Cerebellar cortex (tissue), 1 donor: ENCODE results near the gene CALM3.

ENCODE experiments used
- DNase-seq: peaks from one replicate; pipeline ENCODE4 v3.0.0-alpha.2; 2015; ENCODE audit warnings: low spot score

CALM3 gene

DNA sequence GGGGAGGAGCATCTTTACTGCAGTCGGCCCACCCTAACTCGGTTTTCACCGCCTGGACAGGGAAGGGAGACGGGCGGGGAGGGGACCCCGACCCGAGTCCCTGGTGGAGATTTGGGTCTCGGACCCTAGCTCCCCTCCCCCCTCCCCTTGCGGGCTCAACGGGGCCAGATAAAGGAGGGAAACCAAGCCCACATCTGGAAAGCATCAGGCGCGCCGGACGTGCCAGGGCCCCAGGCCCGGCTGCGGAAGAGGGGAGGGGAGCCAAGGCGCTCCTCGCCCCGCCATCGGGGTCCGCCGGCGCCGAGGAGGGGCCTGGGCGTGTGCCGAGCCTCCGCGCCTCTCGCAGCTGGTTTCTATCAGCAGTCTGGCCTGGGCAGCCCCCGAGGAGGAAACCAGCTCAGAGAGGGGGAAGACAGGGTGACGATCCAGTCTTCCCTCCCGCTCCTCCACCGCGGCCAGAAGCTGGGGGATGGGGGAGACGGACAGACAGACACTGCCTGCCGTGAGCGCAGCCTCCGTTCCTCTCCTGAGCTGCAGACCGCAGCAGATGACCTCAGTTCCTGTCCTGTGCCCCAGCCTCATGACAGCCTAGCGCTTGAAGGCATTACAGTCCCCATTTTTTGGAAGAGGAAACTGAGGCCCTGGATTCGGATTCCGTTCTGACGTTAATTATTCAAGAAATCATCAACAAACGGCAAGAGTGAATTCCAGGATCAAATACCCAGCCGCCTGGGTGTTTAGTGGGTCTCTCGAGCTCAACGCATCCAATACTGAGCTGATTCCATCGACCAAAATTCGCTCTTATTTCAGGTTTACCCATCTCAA is 38.4 kb downstream of the CALM3 start:
- DNase-seq = no peak

DNA sequence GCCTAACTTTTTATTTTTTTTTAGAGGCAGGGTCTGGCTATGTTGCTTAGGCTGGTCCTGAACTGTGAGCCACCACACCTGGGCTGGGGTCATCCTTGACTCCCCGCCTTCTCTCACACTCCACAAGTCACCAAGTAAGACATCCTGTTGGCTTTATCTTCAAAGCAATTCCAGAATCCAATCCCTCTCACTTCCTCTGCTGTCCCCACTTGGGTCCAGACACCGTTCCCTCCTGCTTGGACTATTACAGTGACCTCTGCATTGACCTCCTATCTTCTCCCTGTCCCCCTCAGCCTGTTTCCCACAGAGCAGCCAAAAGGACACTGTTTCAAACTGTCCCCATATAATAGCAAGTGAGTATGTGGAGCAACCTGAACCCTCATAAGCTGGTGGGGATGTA is 39.5 kb downstream of the CALM3 start:
- no peak for DNase-seq

DNA sequence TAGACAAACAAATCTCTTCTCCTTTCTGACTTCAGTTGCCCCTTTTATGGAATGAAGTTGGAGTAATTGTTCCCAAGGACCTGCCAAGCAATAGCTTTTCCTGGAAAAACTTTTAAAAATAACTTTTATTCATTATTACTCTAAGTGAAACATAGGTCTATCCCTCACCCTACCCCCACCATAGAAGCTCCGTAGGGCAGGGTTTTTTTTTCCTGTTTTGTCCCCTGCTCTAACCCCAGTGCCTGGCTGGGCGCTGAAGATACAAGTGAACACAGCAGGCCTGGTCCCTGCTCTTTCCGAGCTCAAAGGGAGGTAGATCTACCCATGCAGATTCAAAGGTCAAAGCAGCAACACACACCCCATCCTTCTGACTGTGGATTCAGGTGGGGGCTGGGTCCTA is 43.6 kb downstream of the CALM3 start:
- no peak for DNase-seq

- DNase-seq = no peak
These were observed 45.3 kb downstream of the CALM3 start for GRCh38 chr19:46646402-46646801.

DNA sequence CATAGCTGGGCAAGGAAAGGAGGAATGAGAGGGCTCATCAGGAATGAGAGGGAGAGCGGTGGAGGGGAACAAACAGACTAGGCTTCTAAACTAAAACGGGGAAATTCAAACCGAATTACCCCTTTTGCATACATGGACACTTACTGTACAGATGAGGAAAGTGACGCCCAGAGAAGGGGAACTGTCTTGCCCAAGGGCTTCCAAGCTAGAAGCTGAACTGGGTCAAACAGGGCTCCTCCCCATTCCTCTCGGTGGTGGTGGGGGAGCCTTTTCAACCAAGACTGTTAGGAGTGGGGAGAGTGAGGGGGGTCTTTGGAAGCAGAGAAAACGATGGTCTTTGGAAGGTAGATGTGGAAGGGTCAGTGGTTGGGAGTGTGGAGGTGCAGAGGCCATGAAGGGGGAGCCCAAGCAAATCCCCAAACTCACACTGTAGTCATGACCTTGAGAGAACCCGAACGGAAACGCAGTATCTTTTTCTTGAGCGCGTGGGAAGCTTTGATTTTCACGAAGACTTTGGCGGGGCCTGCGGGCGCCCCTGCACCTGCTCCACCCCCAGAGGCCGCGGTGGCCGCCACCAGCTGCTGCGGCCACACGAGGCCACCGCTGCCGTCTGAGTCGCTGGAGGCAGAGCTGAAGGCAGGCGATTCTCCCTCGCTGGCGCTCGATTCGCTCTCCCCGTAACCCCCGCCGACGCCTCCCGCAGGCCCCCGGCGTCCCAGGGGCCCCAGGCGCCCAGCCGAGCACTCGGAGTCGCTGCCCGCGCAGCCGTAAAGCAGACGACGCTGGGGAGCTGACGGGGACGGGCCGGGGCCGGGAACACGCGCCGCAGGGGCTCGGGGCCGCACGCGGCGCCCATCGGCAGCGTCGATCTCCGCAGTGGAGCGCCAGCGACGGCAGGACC is 47.2 kb downstream of the CALM3 start:
- DNase-seq = no peak

GRCh38 chr19:46648961-46649960 is 48.1 kb downstream of the CALM3 start:
- no peak for DNase-seq

DNA sequence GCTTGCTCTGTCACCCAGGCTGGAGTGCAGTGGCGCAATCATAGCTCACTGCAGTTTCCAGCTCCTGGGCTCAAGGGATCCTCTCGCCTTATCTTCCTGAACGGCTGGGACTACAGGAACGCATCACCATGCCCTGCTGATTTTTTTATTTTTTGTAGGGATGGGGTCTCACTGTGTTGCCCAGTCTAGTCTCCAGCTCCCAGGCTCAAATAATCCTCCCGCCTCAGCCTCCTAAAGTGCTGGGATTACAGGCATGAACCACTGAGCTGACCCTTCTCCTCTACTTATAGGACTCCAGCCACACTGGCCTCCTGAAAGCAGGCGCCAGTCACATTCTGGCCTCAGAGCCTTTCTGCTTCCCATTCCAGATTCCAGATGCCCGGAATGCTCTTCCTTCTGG is 49.3 kb downstream of the CALM3 start:
- no peak for DNase-seq

GRCh38 chr19:46654621-46655152 is 53.6 kb downstream of the CALM3 start:
- DNase-seq = no peak

DNA sequence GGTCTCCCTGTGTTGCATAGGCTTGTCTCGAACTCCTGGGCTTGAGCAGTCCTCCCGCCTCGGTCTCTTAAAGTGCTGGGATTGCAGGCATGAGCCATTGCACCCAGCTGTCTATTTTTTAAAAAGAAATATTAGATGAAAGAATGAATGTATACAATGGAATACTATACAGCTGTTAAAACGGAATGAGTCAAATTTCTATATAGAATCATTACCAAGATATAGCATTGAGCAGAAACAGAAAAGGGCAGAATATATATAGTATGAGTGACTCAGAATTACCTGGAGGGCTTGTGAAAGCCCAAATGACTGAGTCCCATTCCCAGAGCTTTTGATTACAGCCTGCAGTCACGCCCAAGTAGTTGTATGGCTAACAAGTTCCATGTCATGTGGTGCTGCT is 55.4 kb downstream of the CALM3 start:
- no peak for DNase-seq

DNA sequence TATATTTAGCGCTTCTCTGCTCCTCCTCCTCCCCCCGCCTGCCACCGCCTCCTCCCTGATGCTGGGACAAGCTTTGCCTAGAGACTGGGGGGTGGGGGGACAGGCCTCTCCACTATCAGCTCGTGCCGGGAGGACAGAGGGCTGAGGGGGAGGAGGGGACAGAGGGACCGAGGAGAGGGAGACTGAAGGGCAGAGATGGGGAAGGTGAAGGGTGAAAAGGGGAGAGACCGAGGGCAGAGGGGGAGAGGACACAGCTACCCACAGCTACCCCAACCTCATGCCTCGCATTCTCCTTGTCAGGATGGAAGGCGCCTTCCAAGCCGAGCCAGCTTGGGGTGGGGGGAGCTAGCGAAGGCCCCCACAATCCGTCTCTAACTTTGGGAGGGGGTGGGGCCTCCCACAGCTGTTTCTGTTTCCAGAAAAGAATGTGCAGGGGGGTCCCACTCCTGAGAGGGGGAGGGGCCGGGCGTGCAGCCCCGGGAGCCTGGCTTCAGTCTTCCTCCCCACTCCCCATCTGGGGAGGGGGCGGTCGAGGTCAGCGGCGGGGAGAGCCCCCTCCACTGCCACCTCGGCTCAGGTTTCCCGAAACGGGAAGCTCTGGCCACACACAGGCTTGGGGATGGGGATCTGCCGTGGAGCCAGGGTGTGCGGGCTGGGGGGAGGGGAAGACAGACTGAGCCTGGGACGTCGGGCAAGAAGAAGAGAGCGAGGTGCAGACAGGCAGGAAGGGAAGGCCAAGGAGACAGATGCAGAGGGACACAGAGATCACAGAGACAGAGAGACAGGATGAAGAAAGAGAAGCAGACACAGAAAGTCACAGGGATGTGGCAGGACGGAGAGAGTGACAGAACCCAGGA is 58.2 kb downstream of the CALM3 start:
- DNase-seq = peak; percentile 27

- peak; percentile 62 for DNase-seq
These were observed 58.9 kb downstream of the CALM3 start for GRCh38 chr19:46660008-46660517.
